Parathyroid adenoma (tissue), 2 donors: ENCODE results near the gene SNCA.

Experiments
- H2AFZ ChIP-seq: fragments of 300-600 bp; sonication (generic); one replicate; pipeline ENCODE4 v1.7.0; 2017; ENCODE audit warnings: antibody characterized with exemption, mild to moderate bottlenecking
- H3K27ac ChIP-seq: fragments of 300-600 bp; sonication (generic); one replicate; pipeline ENCODE4 v1.7.0; 2017
- H3K27me3 ChIP-seq: fragments of 300-600 bp; sonication (generic); one replicate; pipeline ENCODE4 v1.7.0; 2017; ENCODE audit warnings: low read length; ENCODE audit not compliant: control insufficient read depth, insufficient read depth
- H3K36me3 ChIP-seq: fragments of 300-600 bp; sonication (generic); one replicate; pipeline ENCODE4 v1.7.0; 2017; ENCODE audit warnings: low read length; ENCODE audit not compliant: control insufficient read depth, insufficient read depth
- H3K4me1 ChIP-seq: fragments of 300-600 bp; sonication (generic); one replicate; pipeline ENCODE4 v1.7.0; 2017; ENCODE audit warnings: control low read depth
- H3K4me2 ChIP-seq: fragments of 300-600 bp; sonication (generic); one replicate; pipeline ENCODE4 v1.7.0; 2017; ENCODE audit warnings: low read length
- H3K4me3 ChIP-seq: fragments of 300-600 bp; sonication (generic); one replicate; pipeline ENCODE4 v1.7.0; 2017; ENCODE audit warnings: low read depth, low read length
- H3K79me2 ChIP-seq: fragments of 300-600 bp; sonication (generic); one replicate; pipeline ENCODE4 v1.7.0; 2017; ENCODE audit warnings: control low read depth
- H3K9ac ChIP-seq: fragments of 300-600 bp; sonication (generic); one replicate; pipeline ENCODE4 v1.7.0; 2017; ENCODE audit warnings: mild to moderate bottlenecking
- H3K9me3 ChIP-seq: fragments of 300-600 bp; sonication (generic); one replicate; pipeline ENCODE4 v1.7.0; 2017; ENCODE audit warnings: low read length; ENCODE audit not compliant: control insufficient read depth
- CTCF ChIP-seq: fragments of 300-600 bp; sonication (generic); IDR thresholded peaks from one replicate; pipeline ENCODE4 v1.7.0; 2017; ENCODE audit warnings: antibody characterized with exemption, mild to moderate bottlenecking
- donor health status: primary hyperparathyroidism.

Gene SNCA

GRCh38 chr4:89704651-89705395, 132.1 kb downstream of the SNCA start:
- no peak for TF ChIP-seq CTCF
- Histone ChIP-seq H3K4me2 (no peak overlapping the region), H3K27me3 (no peaks in the 10 kb centered on the region), H3K9ac (no peak overlapping the region), H2AFZ (no peak overlapping the region), H3K79me2 (no peaks in the 10 kb centered on the region), H3K27ac (no peak overlapping the region), H3K9me3 (no peaks in the 10 kb centered on the region), H3K4me3 (no peak overlapping the region), H3K4me1 (no peaks in the 10 kb centered on the region), H3K36me3 (no peaks in the 10 kb centered on the region)

GRCh38 chr4:89703829-89704590, 133.0 kb downstream of the SNCA start:
- Histone ChIP-seq H2AFZ (no peak overlapping the region), H3K4me3 (no peak overlapping the region), H3K36me3 (no peaks in the 10 kb centered on the region), H3K9ac (no peak overlapping the region), H3K27me3 (no peaks in the 10 kb centered on the region), H3K9me3 (no peaks in the 10 kb centered on the region), H3K79me2 (no peaks in the 10 kb centered on the region), H3K4me1 (no peaks in the 10 kb centered on the region), H3K27ac (no peak overlapping the region), H3K4me2 (no peak overlapping the region)
- no peak for TF ChIP-seq CTCF

- H3K4me1 ChIP-seq: no peaks in the 10 kb centered on the region
Measured at GRCh38 chr4:89700766-89701423, 136.1 kb downstream of the SNCA start.

GRCh38 chr4:89685690-89686089, 151.3 kb downstream of the SNCA start:
- no peak overlapping the region for H3K9ac ChIP-seq
- H3K79me2 ChIP-seq: no peaks in the 10 kb centered on the region
- no peaks in the 10 kb centered on the region for H3K27me3 ChIP-seq
- H3K36me3 ChIP-seq: no peaks in the 10 kb centered on the region
- H3K4me1 ChIP-seq: no peaks in the 10 kb centered on the region
- no peak overlapping the region for H3K4me3 ChIP-seq
- no peak overlapping the region for H3K4me2 ChIP-seq
- H3K27ac ChIP-seq: no peak overlapping the region
- no peak overlapping the region for H2AFZ ChIP-seq
- TF ChIP-seq CTCF: no peak
- no peaks in the 10 kb centered on the region for H3K9me3 ChIP-seq

More at GRCh38 chr4:89700766-89701423, 136.1 kb downstream of the SNCA start:
- Histone ChIP-seq H3K4me2 (no peak overlapping the region), H3K9ac (no peak overlapping the region), H3K79me2 (no peaks in the 10 kb centered on the region), H3K27me3 (no peaks in the 10 kb centered on the region), H3K27ac (no peak overlapping the region), H2AFZ (no peak overlapping the region), H3K4me3 (no peak overlapping the region), H3K9me3 (no peaks in the 10 kb centered on the region), H3K36me3 (no peaks in the 10 kb centered on the region)
- TF ChIP-seq CTCF: no peak
